Central memory CD8-positive, alpha-beta T cell (primary cell): ENCODE measurements around the gene ADORA1.
A peak's percentile ranks its signal among the peaks of the same experiment; 100 is the strongest.

Experiments
- ATAC-seq: fragments of 150-1000 bp; cut with Tn5 transposase; replicated peaks from 2 replicates; pipeline ENCODE4 v1.10.0; 2022; ENCODE audit warnings: mild to moderate bottlenecking, moderate FRiP score, moderate number of reproducible peaks; ENCODE audit not compliant: poor library complexity, severe bottlenecking; ENCODE audit errors: extremely low read depth
- DNase-seq, 2 donors: peaks; one replicate each; pipeline ENCODE4 v3.0.0; 2021; ENCODE audit warnings: low spot score in 2 of 2
- H3K27ac Mint-ChIP-seq: one replicate; pipeline ENCODE4 v1.8.0; 2022; ENCODE audit warnings: low read depth, mild to moderate bottlenecking, moderate library complexity, mixed read lengths
- H3K27me3 Mint-ChIP-seq: one replicate; pipeline ENCODE4 v1.8.0; 2022; ENCODE audit warnings: mixed read lengths
- H3K36me3 Mint-ChIP-seq: one replicate; pipeline ENCODE4 v1.8.0; 2022; ENCODE audit warnings: mild to moderate bottlenecking, moderate library complexity, mixed read lengths; ENCODE audit not compliant: insufficient read depth
- H3K4me1 Mint-ChIP-seq: one replicate; pipeline ENCODE4 v1.8.0; 2022; ENCODE audit warnings: mixed read lengths
- H3K4me3 Mint-ChIP-seq: one replicate; pipeline ENCODE4 v1.8.0; 2022; ENCODE audit warnings: mild to moderate bottlenecking, moderate library complexity, mixed read lengths
- H3K9me3 Mint-ChIP-seq: one replicate; pipeline ENCODE4 v1.8.0; 2022; ENCODE audit warnings: mixed read lengths

The ADORA1 gene

GRCh38 chr1:203117611-203118575 lies 9.6 kb upstream of the ADORA1 start:
- Mint-ChIP-seq H3K36me3 (no peaks in the 10 kb centered on the region), H3K4me3 (no peak overlapping the region), H3K27ac (no peak overlapping the region), H3K4me1 (no peaks in the 10 kb centered on the region), H3K27me3 (peaks cover 72% of the 10 kb centered on the region), H3K9me3 (no peaks in the 10 kb centered on the region)
- ATAC-seq (no peak), DNase-seq (peak in 1 of 2 donors; percentile 6)

GRCh38 chr1:203120325-203121153 lies 7.0 kb upstream of the ADORA1 start:
- Mint-ChIP-seq H3K27me3 (peaks cover 94% of the 10 kb centered on the region), H3K36me3 (no peaks in the 10 kb centered on the region), H3K9me3 (no peaks in the 10 kb centered on the region), H3K27ac (no peak overlapping the region), H3K4me3 (no peak overlapping the region), H3K4me1 (no peaks in the 10 kb centered on the region)
- ATAC-seq (no peak), DNase-seq (no peak)

- Mint-ChIP-seq H3K9me3 (no peaks in the 10 kb centered on the region), H3K4me1 (no peaks in the 10 kb centered on the region), H3K27me3 (peaks cover 95% of the 10 kb centered on the region), H3K4me3 (no peak overlapping the region), H3K36me3 (no peaks in the 10 kb centered on the region), H3K27ac (no peak overlapping the region)
- DNase-seq (no peak), ATAC-seq (no peak)
Measured at GRCh38 chr1:203121186-203122015, 6.1 kb upstream of the ADORA1 start.

GRCh38 chr1:203122159-203122558 lies 5.4 kb upstream of the ADORA1 start:
- H3K4me1 Mint-ChIP-seq: peaks cover 6% of the 10 kb centered on the region
- no peak overlapping the region for H3K27ac Mint-ChIP-seq
- no peaks in the 10 kb centered on the region for H3K9me3 Mint-ChIP-seq
- DNase-seq: no peak
- H3K36me3 Mint-ChIP-seq: no peaks in the 10 kb centered on the region
- no peak overlapping the region for H3K4me3 Mint-ChIP-seq
- ATAC-seq: no peak
- H3K27me3 Mint-ChIP-seq: peaks cover 95% of the 10 kb centered on the region

- Mint-ChIP-seq H3K36me3 (no peaks in the 10 kb centered on the region), H3K4me3 (no peak overlapping the region), H3K4me1 (peaks cover 14% of the 10 kb centered on the region), H3K27me3 (peaks cover 95% of the 10 kb centered on the region), H3K9me3 (no peaks in the 10 kb centered on the region), H3K27ac (no peak overlapping the region)
- no peak for ATAC-seq
- DNase-seq: no peak
Measured at GRCh38 chr1:203124011-203124410, 3.5 kb upstream of the ADORA1 start.

GRCh38 chr1:203124546-203125317 lies 2.8 kb upstream of the ADORA1 start:
- ATAC-seq (no peak), DNase-seq (no peak)
- H3K4me1 Mint-ChIP-seq: peaks cover 14% of the 10 kb centered on the region
- H3K27me3 Mint-ChIP-seq: peaks cover 95% of the 10 kb centered on the region
- H3K27ac Mint-ChIP-seq: no peak overlapping the region
- no peaks in the 10 kb centered on the region for H3K9me3 Mint-ChIP-seq
- H3K4me3 Mint-ChIP-seq: no peak overlapping the region
- H3K36me3 Mint-ChIP-seq: no peaks in the 10 kb centered on the region

- H3K4me1 Mint-ChIP-seq: peaks cover 14% of the 10 kb centered on the region
- DNase-seq: no peak
Measured at GRCh38 chr1:203126151-203126865, 1.2 kb upstream of the ADORA1 start.

GRCh38 chr1:203126866-203127665 lies 460 bp upstream of the ADORA1 start:
- H3K4me3 Mint-ChIP-seq: no peak overlapping the region
- ATAC-seq: no peak
- H3K36me3 Mint-ChIP-seq: no peaks in the 10 kb centered on the region
- no peak overlapping the region for H3K27ac Mint-ChIP-seq
- no peak for DNase-seq
- peaks cover 91% of the 10 kb centered on the region for H3K27me3 Mint-ChIP-seq
- H3K4me1 Mint-ChIP-seq: peaks cover 14% of the 10 kb centered on the region
- H3K9me3 Mint-ChIP-seq: no peaks in the 10 kb centered on the region

More at GRCh38 chr1:203126151-203126865, 1.2 kb upstream of the ADORA1 start:
- H3K27ac Mint-ChIP-seq: no peak overlapping the region
- H3K27me3 Mint-ChIP-seq: peaks cover 91% of the 10 kb centered on the region
- ATAC-seq: no peak
- no peak overlapping the region for H3K4me3 Mint-ChIP-seq
- no peaks in the 10 kb centered on the region for H3K36me3 Mint-ChIP-seq
- H3K9me3 Mint-ChIP-seq: no peaks in the 10 kb centered on the region

GRCh38 chr1:203128431-203128715 lies 847 bp downstream of the ADORA1 start:
- DNase-seq (no peak), ATAC-seq (no peak)
- Mint-ChIP-seq H3K4me3 (no peak overlapping the region), H3K27ac (no peak overlapping the region), H3K9me3 (no peaks in the 10 kb centered on the region), H3K27me3 (peaks cover 84% of the 10 kb centered on the region), H3K36me3 (no peaks in the 10 kb centered on the region), H3K4me1 (peaks cover 14% of the 10 kb centered on the region)

GRCh38 chr1:203128716-203129500 lies 1.4 kb downstream of the ADORA1 start:
- no peaks in the 10 kb centered on the region for H3K9me3 Mint-ChIP-seq
- peaks cover 14% of the 10 kb centered on the region for H3K4me1 Mint-ChIP-seq
- H3K4me3 Mint-ChIP-seq: no peak overlapping the region
- no peak for DNase-seq
- ATAC-seq: no peak
- H3K27ac Mint-ChIP-seq: no peak overlapping the region
- peaks cover 78% of the 10 kb centered on the region for H3K27me3 Mint-ChIP-seq
- no peaks in the 10 kb centered on the region for H3K36me3 Mint-ChIP-seq
